HT-29 (cell line): ENCODE data around the gene EID3. TPM values are rescaled to one million over a fixed set of nuclear protein-coding genes. Genes with fewer than 3 reads are reported as not detected.

ENCODE experiments used
- DNase-seq: peaks from one replicate; pipeline ENCODE4 v3.0.0-alpha.2; 2015; ENCODE audit warnings: low spot score
- total RNA-seq: library from RNA; depleted of rRNA; stranded (reverse); fragments of >200 nt; shearing (Covaris generic); gene quantifications from 2 replicates; pipeline ENCODE4 v1.2.3, GENCODE V29; 2014

Gene EID3
- total RNA-seq, 1 experiment from 2014 or later, result 8.7 TPM

GRCh38 chr12:104334581-104334980 is 31.0 kb downstream of the EID3 start:
- DNase-seq, result no peak

- no peak for DNase-seq
Observed at GRCh38 chr12:104336115-104336514, 32.6 kb downstream of the EID3 start.

- no peak for DNase-seq
Observed at GRCh38 chr12:104337030-104337558, 33.6 kb downstream of the EID3 start.

GRCh38 chr12:104339663-104340062 is 36.1 kb downstream of the EID3 start:
- no peak for DNase-seq

DNA sequence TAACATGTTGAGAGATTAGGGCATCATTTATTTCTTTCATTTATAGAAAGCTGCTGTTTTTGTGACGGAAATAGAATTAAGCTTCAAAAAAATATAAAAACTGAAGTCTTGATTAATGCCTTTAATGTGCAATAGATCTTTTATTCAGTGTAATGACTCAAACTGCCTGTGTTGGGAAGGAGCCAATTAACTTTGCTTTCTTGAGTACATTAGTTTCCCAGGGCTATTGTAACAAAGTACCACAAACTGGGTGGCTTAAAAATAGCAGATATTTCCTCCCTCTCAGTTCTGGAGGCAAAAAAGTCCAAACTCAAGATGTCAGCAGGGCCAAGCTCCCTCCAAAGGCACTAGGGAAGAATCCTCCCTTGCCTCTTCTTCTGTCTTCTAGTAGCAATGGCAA is 36.6 kb downstream of the EID3 start:
- DNase-seq, result no peak

DNA sequence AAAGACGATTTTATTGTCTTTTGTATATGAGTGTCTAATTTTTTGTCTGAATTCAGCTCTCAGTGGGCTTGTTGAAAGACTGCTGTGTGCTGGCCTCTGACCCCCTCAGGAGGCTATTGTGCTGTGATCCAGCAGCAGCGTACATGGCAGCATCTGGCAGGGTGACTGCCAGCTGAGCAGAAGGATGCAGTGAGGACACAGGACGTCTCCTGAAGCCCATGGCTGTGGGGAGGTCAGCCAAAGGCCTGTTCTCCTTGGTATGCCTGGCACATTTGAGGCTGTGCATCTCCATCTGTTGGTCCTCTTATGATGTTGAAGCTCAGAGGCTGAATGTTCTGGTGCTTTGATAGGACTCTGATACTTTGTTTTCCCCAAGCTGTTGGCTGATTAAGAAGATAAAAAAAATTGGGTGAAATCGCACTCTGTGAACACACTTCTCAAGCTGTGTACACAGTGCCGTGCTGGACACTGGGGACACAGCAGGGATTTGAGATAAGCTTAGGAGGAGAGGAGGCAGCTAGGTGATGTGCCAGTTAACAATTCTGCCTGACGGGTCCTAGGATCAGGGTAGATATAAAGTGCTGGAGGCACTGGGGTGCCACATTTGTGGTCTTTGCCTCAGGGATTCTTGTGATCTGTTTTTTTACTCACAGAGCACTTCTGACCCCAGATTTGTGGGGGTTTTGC is 37.5 kb downstream of the EID3 start:
- no peak for DNase-seq

DNA sequence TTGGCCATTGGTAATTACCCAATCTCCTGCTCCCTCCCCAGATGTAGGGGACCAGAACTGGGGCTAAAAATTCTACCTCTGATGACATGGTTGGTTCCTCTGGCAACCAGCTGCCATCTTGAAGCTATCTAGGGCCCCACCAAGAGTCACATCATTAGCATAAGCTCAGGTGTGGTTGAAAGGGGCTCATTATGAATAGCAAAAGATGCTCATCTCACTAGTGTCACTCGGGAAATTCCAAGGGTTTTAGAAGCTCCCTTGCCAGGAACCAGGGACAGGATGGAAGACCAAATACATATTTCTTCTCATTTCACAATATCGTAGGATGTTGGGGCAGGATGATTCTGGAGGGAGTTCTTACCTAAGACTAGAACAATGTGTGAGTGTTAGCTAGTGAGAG is 38.6 kb downstream of the EID3 start:
- DNase-seq, result no peak

- no peak for DNase-seq
Observed at GRCh38 chr12:104342635-104343249, 39.2 kb downstream of the EID3 start.

GRCh38 chr12:104344682-104345081 is 41.1 kb downstream of the EID3 start:
- no peak for DNase-seq

DNA sequence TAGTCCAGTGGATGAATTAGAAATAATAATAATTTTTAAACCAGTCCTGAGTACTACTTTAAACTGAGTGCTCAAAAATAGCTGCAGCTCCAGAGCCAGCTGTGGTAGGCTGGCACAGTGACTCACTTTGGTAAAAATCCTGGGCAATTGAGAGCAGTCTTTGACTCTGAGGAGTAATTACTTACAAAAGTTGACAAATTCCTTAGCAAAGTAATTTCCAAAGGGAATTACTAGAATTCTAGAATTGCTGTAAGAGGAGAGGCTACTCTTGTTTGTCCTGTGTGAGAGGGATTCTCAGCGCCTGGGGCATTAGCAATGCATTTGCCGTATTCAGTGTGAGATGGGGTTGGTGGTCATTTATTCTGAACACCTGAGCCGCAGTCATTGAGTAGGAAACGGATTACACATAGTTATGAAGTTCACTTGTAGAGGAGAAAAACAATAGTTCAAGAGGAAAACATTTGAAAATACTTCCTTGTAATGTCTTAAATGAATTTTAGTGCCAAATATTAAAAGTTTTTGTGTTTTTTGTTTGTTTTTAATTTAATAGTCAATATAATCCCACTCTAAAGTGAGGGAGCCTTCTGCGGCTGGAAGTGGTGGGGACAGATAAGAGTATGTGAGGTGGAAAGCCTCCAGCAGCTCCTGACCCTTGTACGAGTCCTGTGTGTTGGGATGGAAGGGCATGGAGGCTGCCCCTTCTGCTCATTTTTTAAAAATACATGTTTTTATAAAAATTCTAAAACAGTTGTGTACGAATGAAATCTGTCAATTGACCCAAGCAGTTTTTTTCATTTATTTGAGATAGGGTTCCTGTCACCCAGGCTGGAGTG is 41.9 kb downstream of the EID3 start:
- no peak for DNase-seq

DNA sequence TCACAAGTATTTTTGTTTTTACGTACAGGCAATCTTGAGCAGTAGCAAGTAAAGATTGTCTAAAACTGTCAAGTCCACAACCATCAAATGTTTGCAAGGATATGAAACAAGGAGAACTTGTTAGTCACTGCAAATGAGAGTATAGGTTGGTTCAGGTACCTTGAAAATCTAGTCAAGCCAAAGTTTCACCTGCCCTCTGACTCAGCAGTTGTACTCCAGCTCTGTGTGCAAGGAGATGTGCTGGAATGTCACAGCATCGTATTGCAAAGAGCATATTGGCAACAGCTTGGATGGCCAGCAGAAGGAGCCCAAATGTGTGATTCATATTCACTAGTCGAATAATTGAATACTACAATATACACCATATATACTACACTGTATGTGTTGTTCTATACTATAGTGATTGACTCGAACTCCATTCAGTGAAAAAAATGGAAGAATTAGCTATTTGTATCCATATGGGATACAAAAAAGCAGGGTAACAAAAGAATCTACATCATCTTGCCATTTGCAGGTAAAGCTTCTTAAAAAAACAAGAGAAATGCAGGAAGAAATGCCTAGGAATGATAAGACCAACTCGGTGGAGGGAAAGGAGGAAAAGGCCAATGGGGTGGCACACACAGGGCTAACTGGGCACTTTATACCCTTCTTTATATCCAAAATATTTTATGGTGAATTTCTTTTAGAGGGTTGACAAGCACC is 44.0 kb downstream of the EID3 start:
- no peak for DNase-seq

GRCh38 chr12:104348283-104348993 is 44.9 kb downstream of the EID3 start:
- no peak for DNase-seq

DNA sequence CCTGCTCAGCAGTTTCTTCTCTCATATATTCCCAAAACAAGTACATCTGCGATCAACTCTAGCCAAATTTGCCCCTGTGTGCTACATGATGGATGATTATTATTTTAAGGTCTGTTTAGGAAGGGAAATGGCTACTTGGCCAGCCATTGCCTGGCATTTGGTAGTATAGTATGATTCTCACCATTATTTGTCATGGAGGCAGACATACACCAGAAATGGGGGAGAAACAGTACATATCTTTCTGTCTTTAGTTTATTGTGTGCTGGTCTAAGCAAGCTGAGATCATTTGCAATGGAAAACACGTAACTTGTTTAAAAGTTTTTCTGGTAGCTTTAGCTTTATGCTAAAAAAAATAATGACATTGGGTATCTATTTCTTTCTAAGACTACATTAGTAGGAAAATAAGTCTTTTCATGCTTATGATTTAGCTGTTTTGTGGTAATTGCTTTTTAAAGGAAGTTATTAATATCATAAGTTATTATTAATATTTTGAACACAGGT is 45.5 kb downstream of the EID3 start:
- no peak for DNase-seq

DNA sequence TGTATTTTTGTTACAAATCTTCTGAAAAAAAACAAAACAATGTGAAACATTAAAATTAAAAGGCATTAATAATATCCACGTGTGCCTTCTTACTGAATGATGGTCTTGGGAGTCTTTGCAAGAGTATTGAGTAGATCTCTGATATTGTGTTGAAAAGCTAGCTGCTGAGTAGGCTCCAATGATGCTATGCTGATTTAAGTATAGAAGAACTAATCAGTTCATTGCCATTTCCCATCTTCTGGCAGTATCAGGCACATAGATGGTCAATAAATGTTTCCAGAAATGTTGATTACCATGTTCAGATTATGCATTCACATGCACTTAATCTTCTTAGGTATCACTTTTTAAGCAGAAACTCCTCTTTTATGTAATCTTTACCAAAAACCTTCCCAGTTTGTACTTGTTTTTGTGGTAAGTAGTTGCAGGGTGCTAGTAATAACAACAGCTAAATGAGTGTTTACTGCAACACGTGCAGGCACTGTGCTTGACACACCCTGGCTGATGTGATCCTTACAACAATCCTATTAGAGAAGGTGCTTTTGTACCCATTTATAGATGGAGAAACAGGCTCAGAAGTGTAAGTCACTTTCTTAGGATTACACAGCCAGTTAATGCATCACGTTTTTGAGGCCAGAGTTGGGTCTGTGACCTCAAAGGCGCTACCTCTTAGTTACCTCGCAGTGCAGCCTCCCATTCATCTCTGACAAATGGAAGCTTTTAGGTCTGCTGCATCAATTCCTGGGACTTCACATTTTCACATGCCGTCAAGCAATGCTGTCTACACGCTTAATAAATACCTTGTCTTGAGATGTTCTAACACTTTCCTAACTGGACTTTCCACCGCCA is 46.9 kb downstream of the EID3 start:
- no peak for DNase-seq

GRCh38 chr12:104351057-104351983 is 47.8 kb downstream of the EID3 start:
- no peak for DNase-seq

- DNase-seq, result no peak
Observed at GRCh38 chr12:104352106-104352713, 48.7 kb downstream of the EID3 start.

DNA sequence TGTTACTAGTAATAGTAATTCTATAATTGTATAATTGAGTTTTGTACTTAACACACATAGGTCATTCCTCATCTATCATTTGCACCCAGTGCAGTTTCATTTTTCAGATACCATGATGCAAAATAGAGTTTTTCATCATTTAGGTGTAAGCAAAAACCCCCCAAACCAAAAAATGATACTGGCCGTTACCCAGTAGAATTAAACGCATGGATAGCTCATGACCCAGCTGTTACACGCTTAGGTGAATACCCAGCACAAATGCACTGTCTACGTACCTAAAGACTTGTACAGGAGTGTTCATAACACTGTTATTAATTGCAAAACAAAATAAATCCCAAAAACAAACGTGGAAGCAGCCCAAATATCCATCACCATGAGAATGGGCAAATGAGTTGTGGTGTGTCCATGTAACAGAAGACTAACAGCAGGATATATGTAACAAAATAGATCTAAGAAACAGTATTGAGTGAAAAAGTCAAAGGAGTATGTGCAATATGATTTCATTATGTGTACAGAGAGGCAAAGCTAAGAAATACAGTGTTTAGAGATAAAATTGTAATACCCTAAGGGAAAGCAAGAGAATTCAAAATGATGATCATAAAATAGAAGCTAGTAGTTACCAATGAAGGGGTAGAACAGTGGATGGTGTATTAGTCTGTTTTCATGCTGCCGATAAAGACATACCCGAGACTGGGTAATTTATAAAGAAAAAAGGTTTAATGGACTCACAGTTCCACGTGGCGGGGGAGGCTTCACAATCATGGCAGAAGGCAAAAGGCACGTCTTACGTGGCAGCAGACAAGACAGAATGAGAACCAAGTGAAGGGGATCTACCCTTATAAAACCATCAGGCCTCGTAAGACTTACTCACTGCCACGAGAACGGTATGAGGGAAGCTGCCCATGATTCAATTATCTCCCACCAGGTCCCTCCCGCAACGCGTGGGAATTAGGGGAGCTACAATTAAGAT is 49.8 kb downstream of the EID3 start:
- DNase-seq, result no peak
